Tibial nerve (tissue), 4 donors: ENCODE measurements around the gene ZMYM4. TPM values are rescaled to one million over a fixed set of nuclear protein-coding genes. Genes with fewer than 3 reads are reported as not detected.

Source experiments
- DNase-seq, 2 donors: peaks; one replicate each; pipeline ENCODE4 v3.0.0-alpha.2; 2019; ENCODE audit warnings: low spot score in 2 of 2
- H3K27ac ChIP-seq, 4 donors: fragments of 200-600 bp; sonication (generic) in 3 of 4; one replicate each; pipeline ENCODE4 v1.5.1; 2017 to 2019; ENCODE audit warnings: mild to moderate bottlenecking in 1 of 4
- H3K27me3 ChIP-seq, 2 donors: fragments of 200-600 bp; sonication (generic) in 1 of 2; one replicate each; pipeline versions ENCODE4 v1.5.1 to v1.6.0; 2017 to 2019
- H3K36me3 ChIP-seq, 3 donors: fragments of 200-600 bp; sonication (generic); one replicate each; pipeline ENCODE4 v1.5.1; 2018 to 2019
- H3K4me1 ChIP-seq, 4 donors: fragments of 200-600 bp; sonication (generic) in 3 of 4; one replicate each; pipeline ENCODE4 v1.5.1; 2017 to 2019
- H3K4me3 ChIP-seq, 4 donors: fragments of 200-600 bp; sonication (generic) in 3 of 4; one replicate each; pipeline ENCODE4 v1.5.1; 2017 to 2019; ENCODE audit warnings: mild to moderate bottlenecking in 1 of 4, moderate library complexity in 1 of 4
- H3K9me3 ChIP-seq, 4 donors: fragments of 200-600 bp; sonication (generic) in 3 of 4; one replicate each; pipeline ENCODE4 v1.5.1; 2017 to 2019
- EP300 ChIP-seq, 2 donors: sonication (generic); formaldehyde crosslinking; IDR thresholded peaks; one replicate each; pipeline ENCODE4 v1.6.1; 2017; ENCODE audit warnings: antibody characterized with exemption in 2 of 2, mild to moderate bottlenecking in 1 of 2
- POLR2A ChIP-seq, 2 donors: fragments of 450-650 bp; IDR thresholded peaks; one replicate each; pipeline ENCODE4 v1.6.1; 2017; ENCODE audit warnings: antibody characterized with exemption in 2 of 2, mild to moderate bottlenecking in 2 of 2, moderate library complexity in 2 of 2
- WGBS, 2 donors: methylation state at CpG; one replicate each; pipeline ENCODE4 v1.1.5; 2018; 5-methylcytosine and 5-hydroxymethylcytosine counted together
- total RNA-seq, 4 donors: library from RNA; depleted of rRNA; stranded (reverse); fragments of >200 nt; gene quantifications; one replicate each; pipeline ENCODE4 v1.1.0, GENCODE V29; 2016
- TF ChIP-seq, protein P1 (sequence below), 5 experiments: fragments of 200-600 bp in 3 of 5; fragments of 450-650 bp in 2 of 5; sonication (generic) in 3 of 5; IDR thresholded peaks; one replicate each; pipeline ENCODE4 v1.5.1; 2016 to 2019; ENCODE audit warnings: antibody characterized with exemption in 5 of 5, mild to moderate bottlenecking in 3 of 5, moderate library complexity in 2 of 5

Gene ZMYM4
- total RNA-seq, 4 donors from 2014 or later: 22.2 to 38.7 (median 26.5) TPM

DNA sequence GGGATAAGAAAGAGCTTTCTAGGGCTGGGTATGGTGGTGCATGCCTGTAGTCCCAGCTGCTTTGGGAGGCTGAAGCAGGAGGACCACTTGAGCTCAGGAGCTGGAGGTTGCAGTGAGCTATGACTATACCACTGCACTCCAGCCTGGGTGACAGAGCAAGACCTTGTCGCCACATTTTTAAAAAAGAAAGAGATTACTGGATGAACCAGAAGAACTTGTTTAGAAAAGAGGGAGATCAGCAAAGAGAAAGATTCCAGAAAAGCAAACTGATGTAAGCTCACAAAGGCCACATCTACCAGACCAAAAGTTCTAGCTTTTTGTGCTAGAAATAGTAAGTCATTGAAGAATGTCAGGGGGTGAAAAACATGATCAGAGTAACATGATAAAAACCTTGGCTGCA is 171.1 kb downstream of the ZMYM4 start:
- Histone ChIP-seq H3K4me1 (no peaks in the 10 kb centered on the region), H3K9me3 (no peaks in the 10 kb centered on the region), H3K27me3 (no peaks in the 10 kb centered on the region), H3K27ac (no peak overlapping the region), H3K4me3 (no peak overlapping the region), H3K36me3 (peaks cover 0 to 97% (median 23%) of the 10 kb centered on the region in 3 donors)
- 50 to 100% methylated on average over 1 of the region's 1 CpG for WGBS, 2 donors
- DNase-seq: no peak
- no peak for TF ChIP-seq POLR2A (IDR thresholded peaks at IDR 0.05)
- TF ChIP-seq, protein P1, sequence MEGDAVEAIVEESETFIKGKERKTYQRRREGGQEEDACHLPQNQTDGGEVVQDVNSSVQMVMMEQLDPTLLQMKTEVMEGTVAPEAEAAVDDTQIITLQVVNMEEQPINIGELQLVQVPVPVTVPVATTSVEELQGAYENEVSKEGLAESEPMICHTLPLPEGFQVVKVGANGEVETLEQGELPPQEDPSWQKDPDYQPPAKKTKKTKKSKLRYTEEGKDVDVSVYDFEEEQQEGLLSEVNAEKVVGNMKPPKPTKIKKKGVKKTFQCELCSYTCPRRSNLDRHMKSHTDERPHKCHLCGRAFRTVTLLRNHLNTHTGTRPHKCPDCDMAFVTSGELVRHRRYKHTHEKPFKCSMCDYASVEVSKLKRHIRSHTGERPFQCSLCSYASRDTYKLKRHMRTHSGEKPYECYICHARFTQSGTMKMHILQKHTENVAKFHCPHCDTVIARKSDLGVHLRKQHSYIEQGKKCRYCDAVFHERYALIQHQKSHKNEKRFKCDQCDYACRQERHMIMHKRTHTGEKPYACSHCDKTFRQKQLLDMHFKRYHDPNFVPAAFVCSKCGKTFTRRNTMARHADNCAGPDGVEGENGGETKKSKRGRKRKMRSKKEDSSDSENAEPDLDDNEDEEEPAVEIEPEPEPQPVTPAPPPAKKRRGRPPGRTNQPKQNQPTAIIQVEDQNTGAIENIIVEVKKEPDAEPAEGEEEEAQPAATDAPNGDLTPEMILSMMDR (IDR thresholded peaks at IDR 0.05): no peak
- no peak for TF ChIP-seq EP300 (IDR thresholded peaks at IDR 0.05)

DNA sequence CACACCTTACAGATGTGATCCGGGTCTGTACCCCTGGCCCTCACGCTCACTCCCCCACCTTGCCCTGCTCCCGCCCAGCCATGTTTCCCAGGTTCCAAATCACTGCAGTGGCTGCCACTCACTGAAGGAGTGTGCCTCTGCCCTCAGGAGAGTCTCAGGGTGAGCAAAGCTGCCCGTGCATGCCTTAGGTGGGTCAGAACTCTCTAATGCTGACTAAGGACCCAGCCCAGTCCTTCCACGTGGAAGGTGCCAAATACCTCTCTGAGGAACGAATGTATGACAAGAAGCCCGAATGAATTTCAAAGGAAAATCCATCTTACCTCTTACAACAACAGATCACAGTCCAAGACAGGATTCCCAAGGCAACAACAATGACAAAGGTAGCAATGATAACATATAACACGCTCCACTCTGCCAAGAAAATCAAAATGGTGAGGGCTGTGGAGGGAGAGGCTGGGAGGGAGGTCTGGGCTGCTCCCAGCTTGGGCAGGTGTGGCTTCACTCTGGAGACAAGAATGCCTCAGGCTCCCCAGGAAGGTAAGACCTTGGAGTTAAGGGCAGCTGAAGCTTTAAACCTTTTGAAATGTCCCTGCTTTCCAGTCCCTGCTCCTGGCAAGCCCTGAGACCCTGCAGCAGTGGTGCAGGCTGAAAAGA is 173.5 kb downstream of the ZMYM4 start:
- Histone ChIP-seq H3K27ac (no peak overlapping the region), H3K4me1 (no peaks in the 10 kb centered on the region), H3K27me3 (no peaks in the 10 kb centered on the region), H3K9me3 (no peaks in the 10 kb centered on the region), H3K4me3 (no peak overlapping the region), H3K36me3 (peaks cover 0 to 95% (median 23%) of the 10 kb centered on the region in 3 donors)
- WGBS, 2 donors: 85% methylated on average over 8 of the region's 8 CpGs
- no peak for TF ChIP-seq POLR2A (IDR thresholded peaks at IDR 0.05)
- TF ChIP-seq EP300 (IDR thresholded peaks at IDR 0.05): no peak
- TF ChIP-seq, protein P1 (IDR thresholded peaks at IDR 0.05): no peak
- no peak for DNase-seq

DNA sequence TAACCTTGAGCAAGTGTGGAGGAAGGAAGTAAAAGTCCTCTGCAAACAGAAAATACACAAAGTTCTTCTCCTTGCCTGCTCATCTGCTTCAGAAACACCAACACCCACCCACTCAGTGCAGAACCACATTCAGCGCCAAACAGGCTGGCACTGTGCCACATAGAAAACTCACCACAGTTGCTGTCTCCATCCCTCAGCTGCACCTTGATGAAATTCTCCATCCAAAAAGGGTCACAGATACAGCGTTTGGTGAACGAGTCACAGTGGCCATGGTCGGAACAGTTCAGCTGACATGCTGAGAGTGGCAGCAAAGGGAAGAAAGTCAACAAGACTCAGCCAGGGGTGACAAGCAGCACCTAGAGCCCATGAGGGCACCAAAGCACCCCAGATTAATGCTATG is 174.2 kb downstream of the ZMYM4 start:
- 68 to 74% methylated on average over 4 of the region's 4 CpGs for WGBS, 2 donors

DNA sequence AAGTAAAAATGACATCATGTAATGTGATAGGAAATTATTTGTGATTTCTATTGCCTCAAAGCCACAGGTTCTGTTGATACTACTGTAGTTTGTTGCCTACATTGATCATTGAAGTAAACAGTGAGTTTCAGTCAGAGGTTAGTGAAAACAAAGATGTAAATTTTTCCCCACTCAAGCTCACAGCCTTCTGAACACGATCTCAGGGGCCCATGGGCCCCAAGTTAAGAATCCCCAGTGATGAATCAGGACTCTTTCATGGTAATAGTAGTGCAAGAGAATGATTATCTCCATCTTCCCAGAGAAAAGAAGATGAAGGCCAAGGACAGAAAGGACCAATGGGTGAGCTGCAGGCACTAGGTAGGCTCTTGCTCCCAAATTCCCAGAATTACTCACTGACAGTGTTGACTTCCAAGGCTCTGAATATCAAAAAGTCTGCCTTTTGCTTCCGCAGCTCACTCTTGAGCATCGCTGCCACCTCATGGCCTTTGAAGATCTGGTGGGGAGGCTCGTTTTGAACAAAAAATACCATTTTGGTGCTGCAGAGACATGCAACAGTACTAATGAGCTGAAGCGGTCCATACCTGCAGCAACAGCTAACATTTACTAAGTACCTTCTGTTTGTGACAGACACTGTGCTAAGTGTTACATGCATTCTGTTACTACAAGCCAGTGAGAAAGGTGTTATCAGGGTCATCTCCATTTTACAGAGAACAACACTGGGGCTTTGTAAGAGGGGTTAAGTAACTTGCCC is 175.4 kb downstream of the ZMYM4 start:
- Histone ChIP-seq H3K27me3 (no peaks in the 10 kb centered on the region), H3K9me3 (no peaks in the 10 kb centered on the region), H3K4me1 (peaks cover 0 to 9% (median 2%) of the 10 kb centered on the region in 4 donors), H3K27ac (no peak overlapping the region), H3K4me3 (no peak overlapping the region), H3K36me3 (peaks cover 0 to 98% (median 20%) of the 10 kb centered on the region in 3 donors)
- DNase-seq: no peak
- 63 to 82% methylated on average over 5 of the region's 5 CpGs for WGBS, 2 donors
- no peak for TF ChIP-seq POLR2A (IDR thresholded peaks at IDR 0.05)
- TF ChIP-seq, protein P1 (IDR thresholded peaks at IDR 0.05): no peak
- no peak for TF ChIP-seq EP300 (IDR thresholded peaks at IDR 0.05)

More for the DNA sequence above, 174.2 kb downstream of the ZMYM4 start:
- H3K36me3 ChIP-seq: peaks cover 0 to 95% (median 23%) of the 10 kb centered on the region in 3 donors
- peaks cover 0 to 4% (median under 1%) of the 10 kb centered on the region in 4 donors for H3K4me1 ChIP-seq
- H3K27ac ChIP-seq: no peak overlapping the region
- DNase-seq: no peak
- no peaks in the 10 kb centered on the region for H3K9me3 ChIP-seq
- no peaks in the 10 kb centered on the region for H3K27me3 ChIP-seq
- no peak overlapping the region for H3K4me3 ChIP-seq
- TF ChIP-seq, protein P1 (IDR thresholded peaks at IDR 0.05): no peak
- TF ChIP-seq EP300 (IDR thresholded peaks at IDR 0.05): no peak

DNA sequence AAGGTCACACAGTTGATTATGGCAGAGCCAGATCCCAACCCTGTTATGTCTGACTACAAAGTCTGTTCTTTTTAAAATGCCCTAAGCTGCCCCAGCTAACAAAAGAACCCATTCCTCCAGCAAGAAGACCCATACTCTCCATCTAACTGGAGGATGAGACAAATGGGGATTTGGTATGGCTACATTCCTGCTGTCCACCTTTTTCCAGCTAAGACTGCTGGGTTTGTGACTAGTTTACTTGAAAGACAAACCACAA is 175.9 kb downstream of the ZMYM4 start:
- peaks cover 0 to 98% (median 15%) of the 10 kb centered on the region in 3 donors for H3K36me3 ChIP-seq
- no peak for DNase-seq

More for the DNA sequence above, 175.9 kb downstream of the ZMYM4 start:
- TF ChIP-seq, protein P1 (IDR thresholded peaks at IDR 0.05): no peak
- TF ChIP-seq EP300 (IDR thresholded peaks at IDR 0.05): no peak
- TF ChIP-seq POLR2A (IDR thresholded peaks at IDR 0.05): no peak
- no peak overlapping the region for H3K4me3 ChIP-seq
- no peak overlapping the region for H3K27ac ChIP-seq
- H3K9me3 ChIP-seq: no peaks in the 10 kb centered on the region
- no peaks in the 10 kb centered on the region for H3K27me3 ChIP-seq
- peaks cover 0 to 9% (median 2%) of the 10 kb centered on the region in 4 donors for H3K4me1 ChIP-seq
